WTC11 (cell line): ENCODE results near the gene PIK3IP1. TPM values are rescaled to one million over a fixed set of nuclear protein-coding genes. Genes with fewer than 3 reads are reported as not detected.

Experiments used
- ATAC-seq: fragments of 200-7000 bp; cut with Tn5 transposase; 2 replicates; pipeline ENCODE4 v1.10.0; 2021; ENCODE audit warnings: mild to moderate bottlenecking, moderate library complexity
- CTCF ChIA-PET: fragments of 300-600 bp; sonication (Branson Sonifier 250); formaldehyde crosslinking; loops from one replicate; lab custom pipeline; 2021; ENCODE audit warnings: antibody characterized with exemption; lab: Charles Lee
- POLR2A ChIA-PET: fragments of 350-600 bp; sonication (Branson Sonifier 250); formaldehyde crosslinking; loops from one replicate; lab custom pipeline; 2021; ENCODE audit warnings: antibody characterized with exemption; lab: Charles Lee
- DNase-seq: peaks from one replicate; pipeline ENCODE4 v3.0.0; 2021; ENCODE audit warnings: low spot score
- H3K27ac Mint-ChIP-seq: 2 replicates; pipeline ENCODE4 v1.8.0; 2021; ENCODE audit warnings: mixed read lengths
- H3K27me3 Mint-ChIP-seq: 2 replicates; pipeline ENCODE4 v1.8.0; 2021; ENCODE audit warnings: low read depth, mild to moderate bottlenecking, moderate library complexity, mixed read lengths
- H3K36me3 Mint-ChIP-seq: 2 replicates; pipeline ENCODE4 v1.8.0; 2021; ENCODE audit warnings: mixed read lengths
- H3K4me1 Mint-ChIP-seq: 2 replicates; pipeline ENCODE4 v1.8.0; 2022; ENCODE audit warnings: mixed read lengths
- H3K4me3 Mint-ChIP-seq: 2 replicates; pipeline ENCODE4 v1.8.0; 2021; ENCODE audit warnings: mild to moderate bottlenecking, moderate library complexity, mixed read lengths
- H3K9me3 Mint-ChIP-seq: 2 replicates; pipeline ENCODE4 v1.8.0; 2021; ENCODE audit warnings: mixed read lengths
- FOXJ3 ChIP-seq: sonication (generic); formaldehyde crosslinking; IDR thresholded peaks from 2 replicates; pipeline ENCODE4 v1.9.0; 2021; ENCODE audit warnings: missing genetic modification reagents, mild to moderate bottlenecking, borderline replicate concordance
- JAZF1 ChIP-seq: fragments of 250-450 bp; sonication (Bioruptor Pico); IDR thresholded peaks from 2 replicates; pipeline ENCODE4 v1.9.0; 2021; ENCODE audit warnings: moderate library complexity, mild to moderate bottlenecking, inconsistent platforms
- MXD4 ChIP-seq: fragments of 250-450 bp; sonication (Bioruptor Pico); IDR thresholded peaks from 2 replicates; pipeline ENCODE4 v1.8.0; 2021; ENCODE audit warnings: mild to moderate bottlenecking, moderate library complexity, borderline replicate concordance
- RELA ChIP-seq: sonication (generic); formaldehyde crosslinking; IDR thresholded peaks from 2 replicates; pipeline ENCODE4 v1.8.1; 2022; ENCODE audit warnings: missing genetic modification reagents, mild to moderate bottlenecking, borderline replicate concordance
- TP53 ChIP-seq: sonication (generic); formaldehyde crosslinking; IDR thresholded peaks from 2 replicates; pipeline ENCODE4 v1.8.1; 2023; ENCODE audit warnings: mild to moderate bottlenecking, missing genetic modification reagents
- ZNF121 ChIP-seq: sonication (generic); formaldehyde crosslinking; IDR thresholded peaks from 2 replicates; pipeline ENCODE4 v1.8.0; 2023; ENCODE audit warnings: missing genetic modification reagents
- ZNF416 ChIP-seq: fragments of 250-450 bp; sonication (Bioruptor Pico); IDR thresholded peaks from 2 replicates; pipeline ENCODE4 v1.9.0; 2021; ENCODE audit warnings: mild to moderate bottlenecking, inconsistent platforms
- ZNF423 ChIP-seq: fragments of 250-450 bp; sonication (Bioruptor Pico); IDR thresholded peaks from 2 replicates; pipeline ENCODE4 v2.1.2; 2022; ENCODE audit warnings: mild to moderate bottlenecking, moderate library complexity
- total RNA-seq: library from RNA; stranded (reverse); gene quantifications from 3 replicates; pipeline ENCODE4 v1.2.3, GENCODE V29; 2021
- TF ChIP-seq, protein P1 (sequence below): sonication (generic); formaldehyde crosslinking; IDR thresholded peaks from 2 replicates; pipeline ENCODE4 v1.8.1; 2022; ENCODE audit warnings: low read depth, mild to moderate bottlenecking, moderate library complexity, missing genetic modification reagents, borderline replicate concordance
- TF ChIP-seq, protein P2 (sequence below): fragments of 200-600 bp; IDR thresholded peaks from 2 replicates; pipeline ENCODE4 v1.8.0; 2022; ENCODE audit warnings: antibody characterized with exemption
- TF ChIP-seq, protein P3 (sequence below): sonication (generic); formaldehyde crosslinking; IDR thresholded peaks from 2 replicates; pipeline ENCODE4 v1.8.1; 2022; ENCODE audit warnings: mild to moderate bottlenecking, missing genetic modification reagents, moderate library complexity, borderline replicate concordance
- TF ChIP-seq, protein P4 (sequence below): sonication (generic); formaldehyde crosslinking; conservative IDR thresholded peaks from 2 replicates; pipeline ENCODE4 v1.8.1; 2022; ENCODE audit warnings: mild to moderate bottlenecking, missing genetic modification reagents
- TF ChIP-seq, protein P5 (sequence below): sonication (generic); formaldehyde crosslinking; IDR thresholded peaks from 2 replicates; pipeline ENCODE4 v1.8.1; 2023; ENCODE audit warnings: mild to moderate bottlenecking, moderate library complexity, missing genetic modification reagents
- TF ChIP-seq, protein P6 (sequence below): fragments of 250-450 bp; sonication (Bioruptor Pico); IDR thresholded peaks from 2 replicates; pipeline ENCODE4 v1.9.0; 2021; ENCODE audit warnings: mild to moderate bottlenecking

The PIK3IP1 gene
- total RNA-seq, 1 experiment from 2014 or later = 2.0 TPM

DNA sequence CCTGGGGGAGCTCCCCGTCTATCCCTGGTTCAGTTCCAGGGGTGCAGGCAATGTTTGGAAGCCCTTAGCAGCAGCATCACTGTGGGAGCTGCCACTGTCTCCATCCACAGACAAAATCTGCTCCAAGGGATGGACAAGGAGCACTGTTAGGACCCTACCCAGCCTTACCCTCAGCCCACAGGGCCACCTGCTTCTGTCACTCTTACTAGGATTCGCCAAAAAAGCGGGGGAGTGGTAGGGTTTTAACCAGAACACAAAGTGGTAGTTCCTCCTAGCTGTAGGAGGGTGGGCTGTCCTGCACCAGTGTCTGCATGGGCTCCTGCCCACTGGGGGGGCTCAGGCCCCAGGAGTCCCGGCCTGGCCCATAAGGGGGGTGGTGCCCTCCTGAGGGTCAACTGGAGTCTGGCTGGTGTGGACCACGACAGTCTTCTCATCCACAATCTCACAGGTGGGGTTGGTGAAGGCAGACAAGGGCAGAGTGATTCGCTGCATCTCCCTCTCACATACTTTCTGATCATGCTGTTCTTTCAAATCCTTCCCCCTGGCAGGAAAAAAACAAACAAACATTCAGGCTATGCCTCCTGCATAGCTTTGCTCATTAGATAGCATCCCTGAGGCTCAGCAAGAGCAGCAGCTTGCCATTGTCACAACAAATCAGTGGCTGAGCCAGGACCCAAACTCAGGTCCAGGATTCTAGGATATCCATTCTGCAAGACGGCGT, 9.4 kb downstream of the PIK3IP1 start:
- TF ChIP-seq ZNF416 (CRISPR knock-in tag) (no peak), JAZF1 (CRISPR knock-in tag) (no peak), MXD4 (CRISPR knock-in tag) (no peak), FOXJ3 (no peak)
- TF ChIP-seq, protein P1, sequence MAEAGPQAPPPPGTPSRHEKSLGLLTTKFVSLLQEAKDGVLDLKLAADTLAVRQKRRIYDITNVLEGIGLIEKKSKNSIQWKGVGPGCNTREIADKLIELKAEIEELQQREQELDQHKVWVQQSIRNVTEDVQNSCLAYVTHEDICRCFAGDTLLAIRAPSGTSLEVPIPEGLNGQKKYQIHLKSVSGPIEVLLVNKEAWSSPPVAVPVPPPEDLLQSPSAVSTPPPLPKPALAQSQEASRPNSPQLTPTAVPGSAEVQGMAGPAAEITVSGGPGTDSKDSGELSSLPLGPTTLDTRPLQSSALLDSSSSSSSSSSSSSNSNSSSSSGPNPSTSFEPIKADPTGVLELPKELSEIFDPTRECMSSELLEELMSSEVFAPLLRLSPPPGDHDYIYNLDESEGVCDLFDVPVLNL (CRISPR knock-in tag) = no peak
- Mint-ChIP-seq H3K4me3 (no peak overlapping the region), H3K27ac (peak overlapping the region; percentile 36), H3K27me3 (no peaks in the 10 kb centered on the region), H3K9me3 (no peaks in the 10 kb centered on the region), H3K36me3 (no peaks in the 10 kb centered on the region), H3K4me1 (peaks cover 11% of the 10 kb centered on the region)
- no peak for DNase-seq
- CTCF ChIA-PET = interaction anchor here (0.6 to 7.3 kb wide), 4 partner anchors 9 to 35 kb away, joined by 3 to 57 read pairs (median 14); partner anchors contain the start of gene PIK3IP1
- POLR2A ChIA-PET = no interaction called here
- no peak for ATAC-seq

DNA sequence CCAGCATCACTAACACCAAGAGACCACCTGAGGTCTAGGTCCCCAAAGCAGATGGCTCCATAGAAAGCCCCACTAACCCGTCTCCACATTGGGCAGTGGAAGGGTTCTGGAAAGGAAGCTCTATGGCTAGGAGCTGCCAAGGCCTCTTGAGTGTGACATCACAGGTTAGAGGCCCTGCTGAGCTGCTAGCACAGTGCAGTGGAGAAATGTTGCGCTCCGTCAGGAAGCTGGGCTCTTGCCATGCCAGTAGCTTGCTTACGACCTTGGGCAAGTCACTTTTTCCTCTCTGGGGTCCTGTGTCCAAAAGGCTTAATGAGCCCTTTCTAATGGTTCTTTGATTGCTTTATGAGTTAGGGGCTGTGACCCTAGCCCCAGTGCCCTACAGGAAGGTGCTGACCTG, 10.6 kb downstream of the PIK3IP1 start:
- Mint-ChIP-seq H3K4me3 (no peak overlapping the region), H3K9me3 (no peaks in the 10 kb centered on the region), H3K4me1 (peaks cover 11% of the 10 kb centered on the region), H3K27me3 (no peaks in the 10 kb centered on the region), H3K27ac (no peak overlapping the region), H3K36me3 (no peaks in the 10 kb centered on the region)
- CTCF ChIA-PET = interaction anchor here (1.1 to 7.3 kb wide), 2 partner anchors 10 to 69 kb away, joined by 3 to 57 read pairs; partner anchors contain the start of gene LIMK2
- ATAC-seq (no peak), DNase-seq (no peak)
- TF ChIP-seq RELA (CRISPR knock-in tag) = no peak
- TF ChIP-seq, protein P2, sequence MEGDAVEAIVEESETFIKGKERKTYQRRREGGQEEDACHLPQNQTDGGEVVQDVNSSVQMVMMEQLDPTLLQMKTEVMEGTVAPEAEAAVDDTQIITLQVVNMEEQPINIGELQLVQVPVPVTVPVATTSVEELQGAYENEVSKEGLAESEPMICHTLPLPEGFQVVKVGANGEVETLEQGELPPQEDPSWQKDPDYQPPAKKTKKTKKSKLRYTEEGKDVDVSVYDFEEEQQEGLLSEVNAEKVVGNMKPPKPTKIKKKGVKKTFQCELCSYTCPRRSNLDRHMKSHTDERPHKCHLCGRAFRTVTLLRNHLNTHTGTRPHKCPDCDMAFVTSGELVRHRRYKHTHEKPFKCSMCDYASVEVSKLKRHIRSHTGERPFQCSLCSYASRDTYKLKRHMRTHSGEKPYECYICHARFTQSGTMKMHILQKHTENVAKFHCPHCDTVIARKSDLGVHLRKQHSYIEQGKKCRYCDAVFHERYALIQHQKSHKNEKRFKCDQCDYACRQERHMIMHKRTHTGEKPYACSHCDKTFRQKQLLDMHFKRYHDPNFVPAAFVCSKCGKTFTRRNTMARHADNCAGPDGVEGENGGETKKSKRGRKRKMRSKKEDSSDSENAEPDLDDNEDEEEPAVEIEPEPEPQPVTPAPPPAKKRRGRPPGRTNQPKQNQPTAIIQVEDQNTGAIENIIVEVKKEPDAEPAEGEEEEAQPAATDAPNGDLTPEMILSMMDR = no peak
- no peak for TF ChIP-seq TP53
- no peak for TF ChIP-seq ZNF423
- TF ChIP-seq, protein P3, sequence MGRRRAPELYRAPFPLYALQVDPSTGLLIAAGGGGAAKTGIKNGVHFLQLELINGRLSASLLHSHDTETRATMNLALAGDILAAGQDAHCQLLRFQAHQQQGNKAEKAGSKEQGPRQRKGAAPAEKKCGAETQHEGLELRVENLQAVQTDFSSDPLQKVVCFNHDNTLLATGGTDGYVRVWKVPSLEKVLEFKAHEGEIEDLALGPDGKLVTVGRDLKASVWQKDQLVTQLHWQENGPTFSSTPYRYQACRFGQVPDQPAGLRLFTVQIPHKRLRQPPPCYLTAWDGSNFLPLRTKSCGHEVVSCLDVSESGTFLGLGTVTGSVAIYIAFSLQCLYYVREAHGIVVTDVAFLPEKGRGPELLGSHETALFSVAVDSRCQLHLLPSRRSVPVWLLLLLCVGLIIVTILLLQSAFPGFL (CRISPR knock-in tag) = no peak
- no peak for TF ChIP-seq MXD4 (CRISPR knock-in tag)
- no peak for TF ChIP-seq ZNF121
- TF ChIP-seq, protein P4, sequence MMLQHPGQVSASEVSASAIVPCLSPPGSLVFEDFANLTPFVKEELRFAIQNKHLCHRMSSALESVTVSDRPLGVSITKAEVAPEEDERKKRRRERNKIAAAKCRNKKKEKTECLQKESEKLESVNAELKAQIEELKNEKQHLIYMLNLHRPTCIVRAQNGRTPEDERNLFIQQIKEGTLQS = no peak
- TF ChIP-seq, protein P5, sequence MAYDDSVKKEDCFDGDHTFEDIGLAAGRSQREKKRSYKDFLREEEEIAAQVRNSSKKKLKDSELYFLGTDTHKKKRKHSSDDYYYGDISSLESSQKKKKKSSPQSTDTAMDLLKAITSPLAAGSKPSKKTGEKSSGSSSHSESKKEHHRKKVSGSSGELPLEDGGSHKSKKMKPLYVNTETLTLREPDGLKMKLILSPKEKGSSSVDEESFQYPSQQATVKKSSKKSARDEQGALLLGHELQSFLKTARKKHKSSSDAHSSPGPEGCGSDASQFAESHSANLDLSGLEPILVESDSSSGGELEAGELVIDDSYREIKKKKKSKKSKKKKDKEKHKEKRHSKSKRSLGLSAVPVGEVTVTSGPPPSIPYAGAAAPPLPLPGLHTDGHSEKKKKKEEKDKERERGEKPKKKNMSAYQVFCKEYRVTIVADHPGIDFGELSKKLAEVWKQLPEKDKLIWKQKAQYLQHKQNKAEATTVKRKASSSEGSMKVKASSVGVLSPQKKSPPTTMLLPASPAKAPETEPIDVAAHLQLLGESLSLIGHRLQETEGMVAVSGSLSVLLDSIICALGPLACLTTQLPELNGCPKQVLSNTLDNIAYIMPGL (CRISPR knock-in tag) = no peak
- TF ChIP-seq, protein P6, sequence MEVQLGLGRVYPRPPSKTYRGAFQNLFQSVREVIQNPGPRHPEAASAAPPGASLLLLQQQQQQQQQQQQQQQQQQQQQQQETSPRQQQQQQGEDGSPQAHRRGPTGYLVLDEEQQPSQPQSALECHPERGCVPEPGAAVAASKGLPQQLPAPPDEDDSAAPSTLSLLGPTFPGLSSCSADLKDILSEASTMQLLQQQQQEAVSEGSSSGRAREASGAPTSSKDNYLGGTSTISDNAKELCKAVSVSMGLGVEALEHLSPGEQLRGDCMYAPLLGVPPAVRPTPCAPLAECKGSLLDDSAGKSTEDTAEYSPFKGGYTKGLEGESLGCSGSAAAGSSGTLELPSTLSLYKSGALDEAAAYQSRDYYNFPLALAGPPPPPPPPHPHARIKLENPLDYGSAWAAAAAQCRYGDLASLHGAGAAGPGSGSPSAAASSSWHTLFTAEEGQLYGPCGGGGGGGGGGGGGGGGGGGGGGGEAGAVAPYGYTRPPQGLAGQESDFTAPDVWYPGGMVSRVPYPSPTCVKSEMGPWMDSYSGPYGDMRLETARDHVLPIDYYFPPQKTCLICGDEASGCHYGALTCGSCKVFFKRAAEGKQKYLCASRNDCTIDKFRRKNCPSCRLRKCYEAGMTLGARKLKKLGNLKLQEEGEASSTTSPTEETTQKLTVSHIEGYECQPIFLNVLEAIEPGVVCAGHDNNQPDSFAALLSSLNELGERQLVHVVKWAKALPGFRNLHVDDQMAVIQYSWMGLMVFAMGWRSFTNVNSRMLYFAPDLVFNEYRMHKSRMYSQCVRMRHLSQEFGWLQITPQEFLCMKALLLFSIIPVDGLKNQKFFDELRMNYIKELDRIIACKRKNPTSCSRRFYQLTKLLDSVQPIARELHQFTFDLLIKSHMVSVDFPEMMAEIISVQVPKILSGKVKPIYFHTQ (CRISPR knock-in tag) = no peak
- POLR2A ChIA-PET = no interaction called here
